ENCODE results near the gene COG7. TPM values are rescaled to one million over a fixed set of nuclear protein-coding genes. Genes with fewer than 3 reads are reported as not detected.

The COG7 gene
- total and polyA plus RNA-seq, 2 donors (not counting 3 experiments of a cell fraction or from before 2014, with no cell fraction given) = 24.1 to 42.0 TPM

GRCh38 chr16:23491490-23492391 lies 38.8 kb upstream of the COG7 start:
- dilution Hi-C loops (cut with MboI; ENCODE audit: extremely low pct_ligation_motif_present, low sequenced_read_pairs) = no loop called here

GRCh38 chr16:23486480-23486879 lies 33.5 kb upstream of the COG7 start:
- Histone ChIP-seq H2AFZ (ENCODE audit: low read depth, low read length) (no peak overlapping the region), H3K9me3 (replicated peaks; ENCODE audit: control insufficient read depth, insufficient read depth, low read length) (no peaks in the 10 kb centered on the region), H3K9me1 (replicated peaks; ENCODE audit: control insufficient read depth, extremely low read depth, insufficient read depth, low read length) (no peaks in the 10 kb centered on the region), H3K27ac (ENCODE audit: insufficient read depth, low read depth, low read length) (no peak overlapping the region), H4K20me1 (replicated peaks; ENCODE audit: control insufficient read depth, extremely low read depth, insufficient read depth, low read length) (no peaks in the 10 kb centered on the region), H3K4me3 (replicated peaks in 1 of 3; ENCODE audit: insufficient read depth in 1 of 3, low read depth in 1 of 3, low read length in 3 of 3) (no peak overlapping the region), H3K27me3 (ENCODE audit: control insufficient read depth in 2 of 2, insufficient read depth in 2 of 2, low read length in 2 of 2) (no peaks in the 10 kb centered on the region), H3K4me2 (ENCODE audit: insufficient read depth, low read length) (no peak overlapping the region), H3K9ac (replicated peaks; ENCODE audit: extremely low read depth, insufficient read depth, low read length) (no peak overlapping the region), H3K79me2 (ENCODE audit: control insufficient read depth, insufficient read depth, low read length) (no peaks in the 10 kb centered on the region), H3K36me3 (ENCODE audit: control insufficient read depth in 2 of 2, extremely low read depth in 1 of 2, insufficient read depth in 2 of 2, low read length in 2 of 2) (peaks cover 9 to 43% of the 10 kb centered on the region in 2 experiments), H3K4me1 (ENCODE audit: control insufficient read depth, extremely low read depth, insufficient read depth, low read length) (peaks cover 4% of the 10 kb centered on the region)
- DNase-seq (ENCODE audit: low read depth, low spot score) = no peak
- TF ChIP-seq, protein P1, sequence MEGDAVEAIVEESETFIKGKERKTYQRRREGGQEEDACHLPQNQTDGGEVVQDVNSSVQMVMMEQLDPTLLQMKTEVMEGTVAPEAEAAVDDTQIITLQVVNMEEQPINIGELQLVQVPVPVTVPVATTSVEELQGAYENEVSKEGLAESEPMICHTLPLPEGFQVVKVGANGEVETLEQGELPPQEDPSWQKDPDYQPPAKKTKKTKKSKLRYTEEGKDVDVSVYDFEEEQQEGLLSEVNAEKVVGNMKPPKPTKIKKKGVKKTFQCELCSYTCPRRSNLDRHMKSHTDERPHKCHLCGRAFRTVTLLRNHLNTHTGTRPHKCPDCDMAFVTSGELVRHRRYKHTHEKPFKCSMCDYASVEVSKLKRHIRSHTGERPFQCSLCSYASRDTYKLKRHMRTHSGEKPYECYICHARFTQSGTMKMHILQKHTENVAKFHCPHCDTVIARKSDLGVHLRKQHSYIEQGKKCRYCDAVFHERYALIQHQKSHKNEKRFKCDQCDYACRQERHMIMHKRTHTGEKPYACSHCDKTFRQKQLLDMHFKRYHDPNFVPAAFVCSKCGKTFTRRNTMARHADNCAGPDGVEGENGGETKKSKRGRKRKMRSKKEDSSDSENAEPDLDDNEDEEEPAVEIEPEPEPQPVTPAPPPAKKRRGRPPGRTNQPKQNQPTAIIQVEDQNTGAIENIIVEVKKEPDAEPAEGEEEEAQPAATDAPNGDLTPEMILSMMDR (IDR thresholded peaks at IDR 0.05; ENCODE audit: extremely low read depth in 1 of 2, insufficient read depth in 1 of 2, low read depth in 1 of 2, low read length in 2 of 2) = no peak
- TF ChIP-seq FOS (IDR thresholded peaks at IDR 0.05; ENCODE audit: borderline replicate concordance, insufficient read depth, low read length) (no peak), MYC (IDR thresholded peaks at IDR 0.05; ENCODE audit: low read depth, low read length) (no peak), JUN (IDR thresholded peaks at IDR 0.05; ENCODE audit: borderline replicate concordance, insufficient read depth, insufficient read length, low read depth) (no peak), POLR2AphosphoS5 (IDR thresholded peaks at IDR 0.05; ENCODE audit: insufficient read depth, low read depth, low read length) (no peak), POLR2A (IDR thresholded peaks at IDR 0.05; ENCODE audit: low read depth, low read length) (no peak), GATA2 (IDR thresholded peaks at IDR 0.05; ENCODE audit: insufficient read depth, insufficient read length, low read depth, low read length) (no peak), EZH2 (IDR thresholded peaks at IDR 0.05; ENCODE audit: borderline replicate concordance, low read depth, low read length, severe bottlenecking) (no peak)
- TF ChIP-seq, protein P2, sequence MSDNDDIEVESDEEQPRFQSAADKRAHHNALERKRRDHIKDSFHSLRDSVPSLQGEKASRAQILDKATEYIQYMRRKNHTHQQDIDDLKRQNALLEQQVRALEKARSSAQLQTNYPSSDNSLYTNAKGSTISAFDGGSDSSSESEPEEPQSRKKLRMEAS (IDR thresholded peaks at IDR 0.05; ENCODE audit: insufficient read depth, insufficient read length) = no peak
- no TSS peak for BruUV-seq (replicated peaks)
- dilution Hi-C loops (cut with MboI; ENCODE audit: extremely low pct_ligation_motif_present, low sequenced_read_pairs) = no loop called here
- FAIRE-seq = no peak
- intact Hi-C loops (cut with micrococcal nuclease) = no loop called here
- POLR2A ChIA-PET = no interaction called here
- CTCF ChIA-PET = no interaction called here

More at GRCh38 chr16:23491490-23492391, 38.8 kb upstream of the COG7 start:
- Histone ChIP-seq H3K79me2 (ENCODE audit: control insufficient read depth, insufficient read depth, low read length) (peaks cover 2% of the 10 kb centered on the region), H3K27me3 (ENCODE audit: control insufficient read depth in 2 of 2, insufficient read depth in 2 of 2, low read length in 2 of 2) (no peaks in the 10 kb centered on the region), H3K36me3 (ENCODE audit: control insufficient read depth in 2 of 2, extremely low read depth in 1 of 2, insufficient read depth in 2 of 2, low read length in 2 of 2) (peaks cover 2 to 34% of the 10 kb centered on the region in 2 experiments), H3K4me2 (ENCODE audit: insufficient read depth, low read length) (peak overlapping the region; percentile 40), H3K9me1 (replicated peaks; ENCODE audit: control insufficient read depth, extremely low read depth, insufficient read depth, low read length) (no peaks in the 10 kb centered on the region), H2AFZ (ENCODE audit: low read depth, low read length) (no peak overlapping the region), H4K20me1 (replicated peaks; ENCODE audit: control insufficient read depth, extremely low read depth, insufficient read depth, low read length) (no peaks in the 10 kb centered on the region), H3K4me3 (replicated peaks in 1 of 3; ENCODE audit: insufficient read depth in 1 of 3, low read depth in 1 of 3, low read length in 3 of 3) (no peak overlapping the region), H3K27ac (ENCODE audit: insufficient read depth, low read depth, low read length) (peak overlapping the region; percentile 46), H3K9ac (replicated peaks; ENCODE audit: extremely low read depth, insufficient read depth, low read length) (peak overlapping the region; percentile 19), H3K9me3 (replicated peaks; ENCODE audit: control insufficient read depth, insufficient read depth, low read length) (no peaks in the 10 kb centered on the region), H3K4me1 (ENCODE audit: control insufficient read depth, extremely low read depth, insufficient read depth, low read length) (peaks cover 25% of the 10 kb centered on the region)
- POLR2A ChIA-PET = interaction anchor here (1.0 to 1.4 kb wide), 2 partner anchors 19 to 66 kb away, joined by 3 to 5 read pairs; partner anchors contain the start of genes GGA2 and UBFD1
- peak; percentile 81 for FAIRE-seq
- BruUV-seq (replicated peaks) = TSS peak; percentile 13
- CTCF ChIA-PET = interaction anchor here (0.9 to 1.7 kb wide), 6 partner anchors 9 to 66 kb away, joined by 3 to 8 read pairs (median 4); partner anchors contain the start of genes EARS2 and UBFD1
- intact Hi-C loops (cut with micrococcal nuclease) = loop anchor here (1.0 kb wide), 3 partner anchors 13 to 66 kb away; partner anchors contain the start of genes EARS2, GGA2 and UBFD1
- peak; percentile 53 for TF ChIP-seq POLR2AphosphoS5 (IDR thresholded peaks at IDR 0.05; ENCODE audit: insufficient read depth, low read depth, low read length)
- TF ChIP-seq EZH2 (IDR thresholded peaks at IDR 0.05; ENCODE audit: borderline replicate concordance, low read depth, low read length, severe bottlenecking) = no peak
- TF ChIP-seq JUN (IDR thresholded peaks at IDR 0.05; ENCODE audit: borderline replicate concordance, insufficient read depth, insufficient read length, low read depth) = peak; percentile 44
- peak; percentile 39 for DNase-seq (ENCODE audit: low read depth, low spot score)
